KMS-11 (cell line): ENCODE measurements around the gene EPAS1.

ENCODE experiments used
- H2AFZ ChIP-seq: fragments of 200-600 bp; sonication (generic); 2 replicates; pipeline ENCODE4 v1.6.1; 2016; ENCODE audit warnings: antibody characterized with exemption, mixed run types, low read depth
- H3K27ac ChIP-seq: fragments of 200-600 bp; sonication (generic); 2 replicates; pipeline ENCODE4 v1.6.1; 2016; ENCODE audit warnings: mild to moderate bottlenecking, mixed run types
- H3K27me3 ChIP-seq: fragments of 200-600 bp; sonication (generic); 2 replicates; pipeline ENCODE4 v1.6.1; 2017; ENCODE audit warnings: mild to moderate bottlenecking, low read depth, mixed run types, moderate library complexity; ENCODE audit not compliant: insufficient read depth
- H3K36me3 ChIP-seq: fragments of 200-600 bp; sonication (generic); 2 replicates; pipeline ENCODE4 v1.6.1; 2017; ENCODE audit warnings: mild to moderate bottlenecking, mixed run types; ENCODE audit not compliant: insufficient read depth
- H3K4me1 ChIP-seq: fragments of 200-600 bp; sonication (generic); 2 replicates; pipeline ENCODE4 v1.6.1; 2016; ENCODE audit warnings: mild to moderate bottlenecking, low read depth, mixed run types; ENCODE audit not compliant: poor library complexity, severe bottlenecking
- H3K4me2 ChIP-seq: fragments of 200-600 bp; sonication (generic); 2 replicates; pipeline ENCODE4 v1.7.0; 2016; ENCODE audit warnings: mild to moderate bottlenecking, mixed run types
- H3K4me3 ChIP-seq: fragments of 200-600 bp; sonication (generic); IDR thresholded peaks from 2 replicates; pipeline ENCODE4 v1.6.1; 2017; ENCODE audit warnings: low read depth, low read length, mixed read lengths; ENCODE audit not compliant: insufficient read depth
- H3K79me2 ChIP-seq: fragments of 200-600 bp; sonication (generic); 2 replicates; pipeline ENCODE4 v1.6.1; 2016; ENCODE audit warnings: low read depth, mixed run types; ENCODE audit not compliant: insufficient read depth
- H3K9ac ChIP-seq: fragments of 200-600 bp; sonication (generic); 2 replicates; pipeline ENCODE4 v1.6.1; 2016; ENCODE audit warnings: mild to moderate bottlenecking, mixed run types
- H4K20me1 ChIP-seq: fragments of 200-600 bp; sonication (generic); 2 replicates; pipeline ENCODE4 v1.6.1; 2016; ENCODE audit warnings: mild to moderate bottlenecking, mixed run types; ENCODE audit not compliant: insufficient read depth
- TF ChIP-seq, protein P1 (sequence below): fragments of 200-600 bp; sonication (generic); conservative IDR thresholded peaks from 2 replicates; pipeline ENCODE4 v1.6.1; 2017; ENCODE audit warnings: low read depth, mild to moderate bottlenecking, antibody characterized with exemption, low read length, moderate library complexity, mixed read lengths

Gene EPAS1

DNA sequence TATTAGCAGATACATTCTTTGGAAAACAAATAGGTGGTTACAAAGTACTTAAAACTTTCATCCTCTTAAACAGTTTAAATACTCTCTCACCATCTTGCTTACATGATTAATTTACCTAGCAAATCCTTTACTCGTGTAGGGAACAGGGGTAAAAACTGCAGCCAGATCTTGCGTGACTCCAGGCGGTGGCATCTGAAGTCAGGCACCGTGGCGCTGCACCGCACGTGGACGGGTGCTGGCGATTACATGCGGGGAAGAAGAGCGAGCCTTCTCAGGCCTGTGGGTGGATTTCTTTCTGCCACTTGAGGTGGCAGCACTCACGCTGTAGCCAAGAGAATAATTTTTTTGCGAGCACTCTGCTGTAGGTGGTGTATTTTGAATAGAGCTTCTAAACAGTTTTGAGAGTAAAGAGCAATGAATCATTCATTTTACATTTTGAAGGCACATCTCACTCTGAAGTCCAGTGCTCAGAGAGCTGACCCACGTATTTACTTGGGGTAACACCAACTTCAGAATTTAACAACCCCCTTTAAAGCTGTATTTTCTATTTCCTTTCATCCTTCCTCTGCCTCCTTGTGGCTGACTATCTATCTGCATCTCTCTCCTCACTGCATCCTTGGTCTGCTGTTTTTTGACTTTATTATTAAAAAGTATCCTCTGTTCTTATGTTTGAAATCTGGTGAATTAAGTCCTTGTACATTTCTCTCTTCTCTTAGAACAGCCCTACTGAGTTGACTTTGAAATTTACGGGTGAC lies 68.9 kb downstream of the EPAS1 start:
- Histone ChIP-seq H3K36me3 (no peaks in the 10 kb centered on the region), H3K79me2 (no peaks in the 10 kb centered on the region), H3K27ac (no peak overlapping the region), H3K27me3 (no peaks in the 10 kb centered on the region), H3K4me3 (no peak overlapping the region), H2AFZ (no peak overlapping the region), H4K20me1 (no peaks in the 10 kb centered on the region), H3K9ac (no peak overlapping the region), H3K4me1 (no peaks in the 10 kb centered on the region), H3K4me2 (no peak overlapping the region)
- TF ChIP-seq, protein P1, sequence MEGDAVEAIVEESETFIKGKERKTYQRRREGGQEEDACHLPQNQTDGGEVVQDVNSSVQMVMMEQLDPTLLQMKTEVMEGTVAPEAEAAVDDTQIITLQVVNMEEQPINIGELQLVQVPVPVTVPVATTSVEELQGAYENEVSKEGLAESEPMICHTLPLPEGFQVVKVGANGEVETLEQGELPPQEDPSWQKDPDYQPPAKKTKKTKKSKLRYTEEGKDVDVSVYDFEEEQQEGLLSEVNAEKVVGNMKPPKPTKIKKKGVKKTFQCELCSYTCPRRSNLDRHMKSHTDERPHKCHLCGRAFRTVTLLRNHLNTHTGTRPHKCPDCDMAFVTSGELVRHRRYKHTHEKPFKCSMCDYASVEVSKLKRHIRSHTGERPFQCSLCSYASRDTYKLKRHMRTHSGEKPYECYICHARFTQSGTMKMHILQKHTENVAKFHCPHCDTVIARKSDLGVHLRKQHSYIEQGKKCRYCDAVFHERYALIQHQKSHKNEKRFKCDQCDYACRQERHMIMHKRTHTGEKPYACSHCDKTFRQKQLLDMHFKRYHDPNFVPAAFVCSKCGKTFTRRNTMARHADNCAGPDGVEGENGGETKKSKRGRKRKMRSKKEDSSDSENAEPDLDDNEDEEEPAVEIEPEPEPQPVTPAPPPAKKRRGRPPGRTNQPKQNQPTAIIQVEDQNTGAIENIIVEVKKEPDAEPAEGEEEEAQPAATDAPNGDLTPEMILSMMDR: peak; percentile 41; the same call in 1 of the 2 replicates

DNA sequence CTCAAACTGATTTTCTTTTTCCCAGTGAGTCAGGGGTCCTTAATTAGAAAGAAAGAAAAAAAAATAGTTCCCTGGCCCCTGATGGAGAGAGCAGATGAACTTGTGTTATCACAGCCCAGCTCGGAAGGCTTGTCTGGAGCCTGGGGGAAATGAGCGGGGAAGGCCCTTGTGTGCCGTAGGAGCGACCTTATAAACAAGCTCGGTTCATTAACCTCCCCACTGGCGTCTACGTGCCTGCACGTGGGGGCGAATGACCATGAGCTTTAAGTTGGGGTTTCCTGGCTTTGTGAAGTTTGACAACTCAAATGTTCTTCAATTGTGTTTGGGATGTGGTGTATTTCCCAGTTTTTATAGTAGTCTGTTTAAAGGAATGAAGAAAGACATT lies 69.5 kb downstream of the EPAS1 start:
- Histone ChIP-seq H3K4me3 (no peak overlapping the region), H3K79me2 (no peaks in the 10 kb centered on the region), H3K36me3 (no peaks in the 10 kb centered on the region), H2AFZ (no peak overlapping the region), H3K4me1 (no peaks in the 10 kb centered on the region), H3K4me2 (no peak overlapping the region), H3K9ac (no peak overlapping the region), H4K20me1 (no peaks in the 10 kb centered on the region), H3K27ac (no peak overlapping the region), H3K27me3 (no peaks in the 10 kb centered on the region)
- TF ChIP-seq, protein P1: no peak; the same call in 1 of the 2 replicates

DNA sequence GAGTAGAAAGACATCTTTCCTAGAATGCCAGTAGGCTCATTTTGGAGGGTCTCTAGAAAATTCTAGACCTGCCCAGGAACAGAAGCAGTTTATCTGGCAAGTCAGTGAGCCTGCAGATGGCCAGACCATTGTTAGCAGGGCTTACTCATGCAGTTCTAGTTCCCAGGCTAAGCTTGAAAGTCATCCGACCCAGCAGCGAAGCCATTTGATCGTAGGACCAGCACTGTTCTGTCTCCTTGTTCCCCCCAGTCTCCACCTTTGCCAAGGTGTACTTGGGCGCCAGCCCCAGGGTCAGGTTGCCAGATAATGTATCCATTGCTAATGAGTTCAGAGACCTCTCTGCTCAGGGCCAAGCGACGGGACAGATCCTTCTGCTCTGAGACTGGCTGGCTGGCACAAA lies 70.1 kb downstream of the EPAS1 start:
- no peaks in the 10 kb centered on the region for H3K79me2 ChIP-seq
- no peak overlapping the region for H3K27ac ChIP-seq
- H4K20me1 ChIP-seq: no peaks in the 10 kb centered on the region
- H3K4me2 ChIP-seq: no peak overlapping the region
- no peaks in the 10 kb centered on the region for H3K4me1 ChIP-seq
- H3K27me3 ChIP-seq: no peaks in the 10 kb centered on the region
- H3K9ac ChIP-seq: no peak overlapping the region
- no peak overlapping the region for H3K4me3 ChIP-seq
- TF ChIP-seq, protein P1: no peak
- no peaks in the 10 kb centered on the region for H3K36me3 ChIP-seq
- H2AFZ ChIP-seq: no peak overlapping the region

DNA sequence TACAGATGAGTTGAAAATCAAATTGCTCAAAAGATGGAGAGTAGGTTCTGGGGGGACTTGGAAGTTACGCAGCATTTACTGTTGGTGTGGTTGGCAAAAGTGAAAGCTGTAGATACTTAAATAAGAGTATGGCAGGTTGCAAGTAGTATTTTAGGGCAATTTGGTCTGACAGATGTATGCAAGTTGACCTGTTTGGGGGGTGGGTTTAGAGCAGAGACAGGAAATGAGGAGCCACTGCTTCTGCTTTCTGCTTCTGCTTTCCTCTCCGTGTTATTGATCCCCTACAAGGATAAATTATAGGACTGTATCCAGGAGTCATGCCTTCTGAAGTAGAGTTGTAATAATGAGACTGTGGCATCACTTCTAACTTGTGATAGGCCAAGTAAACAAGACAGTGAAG lies 71.2 kb downstream of the EPAS1 start:
- H3K79me2 ChIP-seq: no peaks in the 10 kb centered on the region
- H3K9ac ChIP-seq: no peak overlapping the region
- no peak overlapping the region for H2AFZ ChIP-seq
- no peak overlapping the region for H3K27ac ChIP-seq
- TF ChIP-seq, protein P1: no peak
- no peaks in the 10 kb centered on the region for H3K36me3 ChIP-seq
- no peaks in the 10 kb centered on the region for H3K4me1 ChIP-seq
- no peak overlapping the region for H3K4me2 ChIP-seq
- no peaks in the 10 kb centered on the region for H4K20me1 ChIP-seq
- H3K27me3 ChIP-seq: no peaks in the 10 kb centered on the region
- no peak overlapping the region for H3K4me3 ChIP-seq
